ENCODE data around the gene GABARAPL2. TPM values are rescaled to one million over a fixed set of nuclear protein-coding genes. Genes with fewer than 3 reads are reported as not detected.

The GABARAPL2 gene
- polyA plus RNA-seq, 1 donor from 2014 or later, result 344 TPM

DNA sequence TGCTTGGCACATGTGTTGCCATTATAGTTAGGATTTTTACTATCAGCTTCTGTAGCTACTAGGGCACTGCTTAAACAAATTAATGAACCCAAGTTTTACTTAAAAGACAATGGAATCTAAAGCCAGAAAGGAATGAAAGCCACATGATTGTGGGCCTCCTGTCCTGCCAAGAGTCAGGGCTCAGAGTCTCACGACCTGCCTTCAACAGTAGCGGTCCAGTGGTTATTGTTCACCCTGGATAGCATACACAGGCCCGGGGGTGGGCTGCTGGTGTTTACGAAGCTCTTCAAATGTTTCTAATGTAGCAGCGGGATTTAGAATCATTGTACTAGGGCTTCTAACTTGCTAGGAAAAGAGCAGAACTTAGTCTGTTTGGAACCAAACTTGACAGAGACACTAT lies 7.8 kb downstream of the GABARAPL2 start:
- no peaks in the 10 kb centered on the region for H3K9me3 ChIP-seq (ENCODE audit: low read length)
- TF ChIP-seq MXI1 (conservative IDR thresholded peaks at IDR 0.05; ENCODE audit: poor library complexity, severe bottlenecking), result no peak
- TF ChIP-seq, protein P1, sequence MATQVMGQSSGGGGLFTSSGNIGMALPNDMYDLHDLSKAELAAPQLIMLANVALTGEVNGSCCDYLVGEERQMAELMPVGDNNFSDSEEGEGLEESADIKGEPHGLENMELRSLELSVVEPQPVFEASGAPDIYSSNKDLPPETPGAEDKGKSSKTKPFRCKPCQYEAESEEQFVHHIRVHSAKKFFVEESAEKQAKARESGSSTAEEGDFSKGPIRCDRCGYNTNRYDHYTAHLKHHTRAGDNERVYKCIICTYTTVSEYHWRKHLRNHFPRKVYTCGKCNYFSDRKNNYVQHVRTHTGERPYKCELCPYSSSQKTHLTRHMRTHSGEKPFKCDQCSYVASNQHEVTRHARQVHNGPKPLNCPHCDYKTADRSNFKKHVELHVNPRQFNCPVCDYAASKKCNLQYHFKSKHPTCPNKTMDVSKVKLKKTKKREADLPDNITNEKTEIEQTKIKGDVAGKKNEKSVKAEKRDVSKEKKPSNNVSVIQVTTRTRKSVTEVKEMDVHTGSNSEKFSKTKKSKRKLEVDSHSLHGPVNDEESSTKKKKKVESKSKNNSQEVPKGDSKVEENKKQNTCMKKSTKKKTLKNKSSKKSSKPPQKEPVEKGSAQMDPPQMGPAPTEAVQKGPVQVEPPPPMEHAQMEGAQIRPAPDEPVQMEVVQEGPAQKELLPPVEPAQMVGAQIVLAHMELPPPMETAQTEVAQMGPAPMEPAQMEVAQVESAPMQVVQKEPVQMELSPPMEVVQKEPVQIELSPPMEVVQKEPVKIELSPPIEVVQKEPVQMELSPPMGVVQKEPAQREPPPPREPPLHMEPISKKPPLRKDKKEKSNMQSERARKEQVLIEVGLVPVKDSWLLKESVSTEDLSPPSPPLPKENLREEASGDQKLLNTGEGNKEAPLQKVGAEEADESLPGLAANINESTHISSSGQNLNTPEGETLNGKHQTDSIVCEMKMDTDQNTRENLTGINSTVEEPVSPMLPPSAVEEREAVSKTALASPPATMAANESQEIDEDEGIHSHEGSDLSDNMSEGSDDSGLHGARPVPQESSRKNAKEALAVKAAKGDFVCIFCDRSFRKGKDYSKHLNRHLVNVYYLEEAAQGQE (IDR thresholded peaks at IDR 0.05; ENCODE audit: borderline replicate concordance), result no peak
- no peak for TF ChIP-seq POLR2AphosphoS5 (IDR thresholded peaks at IDR 0.05)
- TF ChIP-seq, protein P2, sequence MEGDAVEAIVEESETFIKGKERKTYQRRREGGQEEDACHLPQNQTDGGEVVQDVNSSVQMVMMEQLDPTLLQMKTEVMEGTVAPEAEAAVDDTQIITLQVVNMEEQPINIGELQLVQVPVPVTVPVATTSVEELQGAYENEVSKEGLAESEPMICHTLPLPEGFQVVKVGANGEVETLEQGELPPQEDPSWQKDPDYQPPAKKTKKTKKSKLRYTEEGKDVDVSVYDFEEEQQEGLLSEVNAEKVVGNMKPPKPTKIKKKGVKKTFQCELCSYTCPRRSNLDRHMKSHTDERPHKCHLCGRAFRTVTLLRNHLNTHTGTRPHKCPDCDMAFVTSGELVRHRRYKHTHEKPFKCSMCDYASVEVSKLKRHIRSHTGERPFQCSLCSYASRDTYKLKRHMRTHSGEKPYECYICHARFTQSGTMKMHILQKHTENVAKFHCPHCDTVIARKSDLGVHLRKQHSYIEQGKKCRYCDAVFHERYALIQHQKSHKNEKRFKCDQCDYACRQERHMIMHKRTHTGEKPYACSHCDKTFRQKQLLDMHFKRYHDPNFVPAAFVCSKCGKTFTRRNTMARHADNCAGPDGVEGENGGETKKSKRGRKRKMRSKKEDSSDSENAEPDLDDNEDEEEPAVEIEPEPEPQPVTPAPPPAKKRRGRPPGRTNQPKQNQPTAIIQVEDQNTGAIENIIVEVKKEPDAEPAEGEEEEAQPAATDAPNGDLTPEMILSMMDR (IDR thresholded peaks at IDR 0.05; ENCODE audit: poor library complexity, severe bottlenecking), result no peak
- TF ChIP-seq SMC3 (conservative IDR thresholded peaks at IDR 0.05; ENCODE audit: poor library complexity), result no peak
- TF ChIP-seq RAD21 (conservative IDR thresholded peaks at IDR 0.05), result no peak
- no peak for TF ChIP-seq EP300 (conservative IDR thresholded peaks at IDR 0.05; ENCODE audit: poor library complexity, severe bottlenecking)
- TF ChIP-seq EZH2 (IDR thresholded peaks at IDR 0.05; ENCODE audit: borderline replicate concordance, insufficient read depth, low read length, poor library complexity, severe bottlenecking), result no peak
- no peak for TF ChIP-seq TAF1 (IDR thresholded peaks at IDR 0.05; ENCODE audit: low read depth)
- no peaks in the 10 kb centered on the region for H3K27me3 ChIP-seq (ENCODE audit: insufficient read depth, low read depth, low read length)
- no peak overlapping the region for H3K4me2 ChIP-seq (ENCODE audit: low read length)
- H3K36me3 ChIP-seq (ENCODE audit: insufficient read depth, low read length), result peaks cover 8% of the 10 kb centered on the region
- H3K9ac ChIP-seq (ENCODE audit: low read length), result no peak overlapping the region
- H3K79me2 ChIP-seq (replicated peaks; ENCODE audit: insufficient read depth, low read length), result no peaks in the 10 kb centered on the region
- H3F3A ChIP-seq (ENCODE audit: insufficient read depth, low read length, poor library complexity, severe bottlenecking), result no peaks in the 10 kb centered on the region
- no peaks in the 10 kb centered on the region for H4K20me1 ChIP-seq (ENCODE audit: insufficient read depth)
- H3K9me2 ChIP-seq (ENCODE audit: insufficient read depth, low read length), result no peaks in the 10 kb centered on the region
- no peak overlapping the region for H3K4me3 ChIP-seq (ENCODE audit: low read length)
- H3K27ac ChIP-seq (ENCODE audit: low read length), result no peak overlapping the region
- H2AFZ ChIP-seq (ENCODE audit: low read depth, low read length), result no peak overlapping the region

DNA sequence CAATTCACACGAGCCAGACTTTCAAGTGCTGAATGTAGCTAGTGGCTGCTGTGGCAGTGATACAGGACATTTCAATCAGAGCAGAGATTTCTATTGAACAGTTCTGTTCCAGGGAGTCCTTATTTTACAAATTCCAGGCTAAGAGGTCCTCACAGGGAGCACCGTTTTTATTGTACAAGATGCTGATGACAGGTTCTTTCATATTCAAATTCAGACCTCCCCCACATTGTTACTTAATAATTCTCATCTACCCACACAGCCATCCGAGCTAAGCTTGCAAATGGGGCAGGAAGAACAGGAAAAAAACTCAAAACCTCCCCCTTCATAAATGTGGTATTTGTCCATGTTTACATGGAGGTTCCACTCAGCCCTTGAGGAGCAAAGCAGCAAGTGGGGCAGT lies 9.8 kb downstream of the GABARAPL2 start:
- Histone ChIP-seq H3K36me3 (ENCODE audit: insufficient read depth, low read length) (peaks cover 8% of the 10 kb centered on the region), H3F3A (ENCODE audit: insufficient read depth, low read length, poor library complexity, severe bottlenecking) (no peaks in the 10 kb centered on the region), H3K4me2 (ENCODE audit: low read length) (no peak overlapping the region), H3K9me3 (ENCODE audit: low read length) (no peaks in the 10 kb centered on the region), H3K4me3 (ENCODE audit: low read length) (no peak overlapping the region), H2AFZ (ENCODE audit: low read depth, low read length) (no peak overlapping the region), H4K20me1 (ENCODE audit: insufficient read depth) (no peaks in the 10 kb centered on the region), H3K79me2 (replicated peaks; ENCODE audit: insufficient read depth, low read length) (no peaks in the 10 kb centered on the region), H3K27ac (ENCODE audit: low read length) (no peak overlapping the region), H3K27me3 (ENCODE audit: insufficient read depth, low read depth, low read length) (no peaks in the 10 kb centered on the region), H3K9me2 (ENCODE audit: insufficient read depth, low read length) (no peaks in the 10 kb centered on the region), H3K9ac (ENCODE audit: low read length) (no peak overlapping the region)
- TF ChIP-seq RAD21 (conservative IDR thresholded peaks at IDR 0.05) (no peak), EZH2 (IDR thresholded peaks at IDR 0.05; ENCODE audit: borderline replicate concordance, insufficient read depth, low read length, poor library complexity, severe bottlenecking) (no peak), EP300 (conservative IDR thresholded peaks at IDR 0.05; ENCODE audit: poor library complexity, severe bottlenecking) (no peak), POLR2AphosphoS5 (IDR thresholded peaks at IDR 0.05) (no peak), TAF1 (IDR thresholded peaks at IDR 0.05; ENCODE audit: low read depth) (no peak), MXI1 (conservative IDR thresholded peaks at IDR 0.05; ENCODE audit: poor library complexity, severe bottlenecking) (no peak), SMC3 (conservative IDR thresholded peaks at IDR 0.05; ENCODE audit: poor library complexity) (no peak)
- TF ChIP-seq, protein P1 (IDR thresholded peaks at IDR 0.05; ENCODE audit: borderline replicate concordance), result no peak
- TF ChIP-seq, protein P2 (IDR thresholded peaks at IDR 0.05; ENCODE audit: poor library complexity, severe bottlenecking), result no peak

Data from neural cell (in vitro differentiated cells).